HG02642 (cell line): ENCODE measurements around the gene ELMOD1.

Source experiments
- ATAC-seq: cut with Tn5 transposase; IDR thresholded peaks from one replicate; pipeline ENCODE4 v1.9.1; 2021; ENCODE audit warnings: mild to moderate bottlenecking; ENCODE audit not compliant: unreplicated experiment, poor library complexity

ELMOD1 gene

DNA sequence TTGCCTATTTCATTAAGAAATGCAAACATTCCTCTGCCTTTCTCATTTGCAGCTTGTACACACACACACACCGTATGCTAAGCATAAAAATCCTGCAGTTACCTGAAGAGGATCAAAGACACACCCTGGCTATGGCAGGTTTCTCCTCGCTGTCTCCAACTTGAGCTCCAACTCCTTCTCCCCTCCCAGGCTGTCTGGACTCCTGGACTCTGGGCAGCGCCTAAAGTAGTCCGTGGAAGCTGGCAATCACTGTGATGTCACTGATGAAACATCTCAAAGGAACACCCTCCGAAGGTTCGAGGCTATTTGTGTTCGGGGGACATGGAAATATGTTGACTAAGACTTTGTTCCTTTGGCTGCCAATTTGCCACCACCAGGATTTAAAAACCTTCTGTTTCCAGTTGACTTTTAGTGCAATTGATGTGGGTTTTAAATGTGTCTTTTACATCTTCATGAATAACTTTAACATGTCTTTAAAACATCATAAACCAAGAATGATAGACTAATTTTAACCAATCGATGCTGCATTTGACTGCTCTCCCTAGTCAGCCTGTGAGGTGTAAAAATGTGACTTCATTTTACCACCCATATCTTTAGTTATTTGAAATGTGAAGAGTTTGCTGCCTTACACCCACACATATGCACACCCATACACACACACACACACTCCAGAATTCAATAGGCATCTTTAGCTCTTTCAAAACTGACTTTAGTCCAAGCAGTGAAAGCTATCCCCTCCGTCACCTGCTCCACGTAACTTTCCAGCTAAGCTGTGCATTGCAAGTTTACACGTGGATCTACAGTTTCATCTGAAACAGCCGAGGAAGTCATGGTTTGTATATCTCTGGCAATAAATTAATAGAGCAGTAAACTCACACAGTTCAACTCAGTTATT lies 121.2 kb downstream of the ELMOD1 start, which contains the start of gene SLN:
SLN (minus strand) TSS at position 196 of the 895 bp plus-strand sequence.
- ATAC-seq = no peak

- no peak for ATAC-seq
Measured at GRCh38 chr11:107713009-107713408, 122.1 kb downstream of the ELMOD1 start.
